Left cardiac atrium (tissue), 4 donors: ENCODE measurements around the gene PSMB7. TPM values are rescaled to one million over a fixed set of nuclear protein-coding genes. Genes with fewer than 3 reads are reported as not detected.
"Not testable (repeated sequence)": the region's sequence is repeated elsewhere in the genome, so short reads cannot be mapped to it uniquely, and the experiment has no call there.

Experiments used
- ATAC-seq, 2 donors: fragments of 200-7000 bp; cut with Tn5 transposase; one replicate each; pipeline ENCODE4 v1.9.1; 2020; ENCODE audit warnings: mild to moderate bottlenecking in 2 of 2, moderate library complexity in 2 of 2
- DNase-seq: peaks from one replicate; pipeline ENCODE4 v3.0.0-alpha.2; 2020
- intact Hi-C, 2 donors: fragments of 100-400 bp; cut with DNase I; formaldehyde crosslinking; loops; one replicate each; pipeline versions ENCODE4 v1.14.1 to v1.15.1; 2022 to 2023
- total RNA-seq, 2 donors: library from RNA; stranded (reverse); fragmentation: NEBNext Ultra II Directional; extraction: Animal tissue kit (Norgen Biotek cat#: 25700); gene quantifications; one replicate each; pipeline ENCODE4 v1.2.1, GENCODE V29; 2021
- donor health status: DM: no; HTN: yes; CAD: no.
- donor health status: DM: no; HTN: yes; CAD: no; lungs with severe emphysema.
- donor health status: DM: yes; HTN: yes; CAD: no.
- donor health status: Dilated cardiomyopathy.

PSMB7 gene
- total RNA-seq, 2 donors from 2014 or later, result 124 to 135 TPM

GRCh38 chr9:124447297-124447661 lies 32.0 kb upstream of the PSMB7 start:
- no peak for DNase-seq
- no peak for ATAC-seq
- intact Hi-C loops, result no loop called here

DNA sequence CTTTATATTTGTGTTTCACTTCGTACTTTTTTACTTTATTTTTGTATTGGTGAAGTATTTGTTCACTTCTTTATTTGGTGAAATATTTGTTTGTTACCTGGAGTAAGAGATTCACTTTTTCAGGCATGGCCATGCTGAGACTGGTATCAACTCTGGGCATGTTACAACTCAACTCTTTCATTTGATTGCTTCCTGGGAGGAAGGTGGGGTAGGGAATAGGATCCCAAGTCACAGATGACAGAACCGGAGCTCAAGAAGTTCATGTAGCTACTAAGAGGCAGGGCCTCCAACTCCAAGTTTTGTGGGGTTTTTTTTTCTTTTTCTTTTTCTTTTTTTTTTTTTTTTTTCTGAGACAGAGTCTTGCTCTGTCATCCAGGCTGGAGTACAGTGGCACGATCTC lies 28.9 kb upstream of the PSMB7 start:
- no peak for DNase-seq
- intact Hi-C loops, result no loop called here

GRCh38 chr9:124443625-124444024 lies 28.4 kb upstream of the PSMB7 start:
- intact Hi-C loops, result no loop called here
- ATAC-seq (no peak), DNase-seq (no peak)

More for the DNA sequence above, 28.9 kb upstream of the PSMB7 start:
- ATAC-seq, result no peak

GRCh38 chr9:124442826-124443225 lies 27.6 kb upstream of the PSMB7 start:
- intact Hi-C loops, result no loop called here
- DNase-seq (no peak), ATAC-seq (no peak)

DNA sequence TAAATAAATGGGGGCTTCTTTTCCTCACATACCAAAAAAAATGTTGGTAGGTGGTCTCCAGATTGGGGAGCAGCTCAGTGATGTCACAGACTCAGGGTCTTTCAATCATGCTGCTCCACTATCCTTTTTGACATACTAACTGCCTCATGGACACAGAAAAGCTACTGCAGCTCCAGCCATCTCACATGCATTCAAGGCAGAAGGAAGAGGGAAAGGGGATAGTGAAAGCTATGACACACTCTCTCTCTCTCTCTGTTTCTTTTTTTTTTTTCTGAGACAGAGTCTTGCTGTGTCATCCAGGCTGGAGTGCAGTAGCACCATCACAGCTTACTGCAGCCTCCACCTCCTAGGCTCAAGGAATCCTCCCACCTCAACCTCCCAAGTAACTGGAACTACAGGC lies 27.1 kb upstream of the PSMB7 start:
- intact Hi-C loops, result no loop called here
- no peak for DNase-seq

DNA sequence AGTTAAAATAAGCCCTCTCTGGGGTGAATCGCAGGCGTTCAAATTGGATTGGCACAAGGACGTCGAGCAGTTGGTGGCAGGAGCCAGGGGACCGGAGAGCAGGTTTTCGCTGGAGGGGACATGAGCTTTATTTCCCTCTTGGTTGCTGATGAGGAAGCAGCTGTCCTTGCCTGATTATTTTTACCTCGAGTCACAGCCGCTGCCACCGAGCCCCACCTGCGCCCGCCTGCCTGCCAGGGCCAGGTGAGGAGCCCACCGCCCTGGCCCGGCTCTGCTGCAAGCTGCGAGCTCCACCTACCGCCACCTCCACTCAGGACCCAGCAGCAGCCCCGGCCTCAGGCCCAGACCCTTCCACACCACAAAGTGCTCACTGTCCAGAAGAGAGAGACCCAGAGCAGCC lies 26.0 kb upstream of the PSMB7 start:
- no peak for DNase-seq
- intact Hi-C loops, result no loop called here
- ATAC-seq, result no peak

More for the DNA sequence above, 27.1 kb upstream of the PSMB7 start:
- no peak for ATAC-seq

DNA sequence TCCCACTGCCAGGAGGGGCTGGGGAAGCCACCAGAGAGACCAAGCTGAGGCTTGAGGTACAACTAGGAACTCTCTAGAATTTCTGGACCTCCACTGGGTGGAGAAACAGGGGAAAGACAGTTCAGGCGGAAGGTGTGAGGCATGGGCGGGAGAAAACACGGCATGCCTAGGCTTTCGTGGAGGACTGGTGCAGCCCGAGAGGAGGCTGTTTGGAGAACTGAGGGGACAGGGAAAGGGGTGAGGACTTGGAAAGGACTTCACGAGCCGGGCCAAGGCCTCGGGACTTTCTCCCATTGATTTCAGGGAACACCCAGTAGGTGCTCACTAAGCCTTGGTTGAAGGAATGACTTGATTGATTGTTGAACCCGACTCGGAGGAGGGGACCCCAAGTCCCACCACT lies 25.5 kb upstream of the PSMB7 start:
- ATAC-seq (no peak), DNase-seq (no peak)

GRCh38 chr9:124439686-124440243 lies 24.5 kb upstream of the PSMB7 start:
- ATAC-seq (no peak), DNase-seq (no peak)
- intact Hi-C loops, result no loop called here

More for the DNA sequence above, 25.5 kb upstream of the PSMB7 start:
- intact Hi-C loops, result no loop called here

DNA sequence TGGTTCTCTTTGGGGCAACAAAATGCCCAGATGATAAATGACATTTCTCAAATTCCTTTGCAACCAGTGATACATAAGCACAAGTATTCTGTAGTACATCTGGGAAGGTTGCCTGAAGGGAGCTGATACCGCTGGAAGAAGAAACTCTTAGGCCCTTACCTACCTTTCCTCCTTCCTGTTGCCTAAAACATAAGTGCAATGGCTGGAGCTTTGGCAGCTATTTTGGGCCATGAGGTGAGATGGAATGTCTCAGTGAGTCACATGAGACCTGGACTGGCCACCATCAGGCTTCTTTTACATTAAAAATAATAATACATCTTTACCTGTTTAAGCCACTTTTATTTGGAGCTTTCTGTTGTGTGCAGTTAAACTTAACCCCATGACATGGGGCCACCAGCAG lies 23.8 kb upstream of the PSMB7 start:
- ATAC-seq (no peak), DNase-seq (no peak)
- intact Hi-C loops, result no loop called here

- no peak for ATAC-seq
- DNase-seq, result no peak
- intact Hi-C loops, result no loop called here
These were observed 22.8 kb upstream of the PSMB7 start for GRCh38 chr9:124438091-124438490.

GRCh38 chr9:124437086-124437485 lies 21.8 kb upstream of the PSMB7 start:
- DNase-seq (no peak), ATAC-seq (no peak)
- intact Hi-C loops, result no loop called here

DNA sequence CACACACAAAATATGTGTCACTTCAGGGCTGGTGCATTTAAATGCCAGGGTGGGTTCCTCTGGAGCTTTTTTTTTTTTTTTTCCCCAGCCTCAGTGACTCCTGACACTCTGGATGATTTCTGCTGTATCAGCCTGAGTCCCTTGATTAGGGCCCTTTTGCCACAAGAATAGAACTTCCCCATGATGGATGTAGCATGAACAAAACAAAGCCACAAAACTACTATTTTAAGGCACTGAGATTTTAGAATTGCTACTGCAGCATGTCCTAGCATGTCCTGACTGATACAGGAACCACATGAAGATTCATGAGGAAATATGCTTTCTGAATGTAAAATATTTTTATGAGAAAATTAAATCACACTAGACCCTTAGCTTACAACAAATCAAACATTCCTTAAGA lies 21.1 kb upstream of the PSMB7 start:
- DNase-seq, result no peak
- no peak for ATAC-seq
- intact Hi-C loops, result no loop called here

DNA sequence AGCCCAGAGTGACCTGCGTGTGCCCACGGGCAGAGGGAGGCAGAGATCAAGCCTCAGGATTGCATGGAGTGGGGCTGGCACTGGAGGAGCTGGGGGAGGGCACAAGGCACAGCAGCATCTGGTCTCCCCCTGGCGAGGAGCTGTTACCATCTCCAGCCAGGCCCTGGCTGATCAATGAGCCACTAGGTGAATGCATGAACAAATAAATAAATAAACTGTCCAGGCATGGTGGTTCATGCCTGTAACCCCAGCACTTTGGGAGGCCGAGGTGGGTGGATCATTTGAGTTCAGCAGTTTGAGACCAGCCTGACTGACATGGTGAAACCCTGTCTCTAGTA lies 14.3 kb upstream of the PSMB7 start:
- ATAC-seq (no peak), DNase-seq (no peak)
- intact Hi-C loops, result no loop called here

- no peak for ATAC-seq
- DNase-seq, result no peak
- intact Hi-C loops, result no loop called here
These were observed 13.7 kb upstream of the PSMB7 start for GRCh38 chr9:124428751-124429529.

DNA sequence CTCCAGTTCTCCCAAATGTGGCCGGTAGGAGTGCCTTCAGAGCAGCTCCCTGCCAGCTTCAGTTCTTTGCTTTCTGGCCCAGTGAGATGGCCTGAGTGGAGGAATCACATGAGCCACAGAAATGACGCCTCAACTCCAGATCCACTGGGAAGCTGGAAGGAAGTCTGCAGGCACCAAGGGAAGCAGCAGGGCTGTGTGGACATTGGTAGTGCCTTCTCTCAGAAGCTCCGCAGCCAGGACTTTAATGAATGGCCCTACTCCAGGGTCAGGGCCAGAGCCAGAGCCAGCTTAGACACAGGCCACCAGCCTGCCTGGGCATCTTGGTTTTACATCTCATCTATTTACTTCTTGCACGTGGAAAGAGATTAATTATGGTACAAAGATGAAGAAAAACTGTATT lies 12.0 kb upstream of the PSMB7 start:
- DNase-seq (no peak), ATAC-seq (no peak)
- intact Hi-C loops, result no loop called here

GRCh38 chr9:124426361-124426760 lies 11.1 kb upstream of the PSMB7 start:
- intact Hi-C loops, result no loop called here
- DNase-seq, result no peak
- ATAC-seq, result no peak

- DNase-seq, intact Hi-C loops, ATAC-seq: not testable (repeated sequence)
These were observed 10.5 kb upstream of the PSMB7 start for GRCh38 chr9:124425733-124426132.

DNA sequence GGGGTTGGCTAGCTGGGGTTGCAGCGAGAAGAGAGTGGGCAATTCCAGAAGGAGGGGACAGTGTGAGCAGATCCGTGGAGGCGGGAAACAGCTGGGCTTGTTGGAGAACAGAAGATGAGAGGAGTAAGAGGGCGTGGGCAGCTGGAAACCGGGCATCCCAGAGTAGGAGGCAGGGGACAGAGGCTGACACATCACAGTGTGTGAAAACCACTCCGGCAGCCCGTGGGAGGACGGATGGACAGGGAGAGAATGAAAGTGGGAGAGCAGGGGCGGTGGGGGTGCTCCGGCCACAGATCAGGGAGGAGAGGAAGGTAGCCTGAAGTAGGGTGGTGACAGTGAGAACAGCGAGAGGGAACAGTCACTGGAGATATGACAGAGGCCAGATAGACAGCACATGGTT lies 8.3 kb upstream of the PSMB7 start:
- ATAC-seq (no peak), DNase-seq (no peak)
- intact Hi-C loops, result no loop called here

GRCh38 chr9:124423155-124423554 lies 7.9 kb upstream of the PSMB7 start:
- ATAC-seq (no peak), DNase-seq (no peak)
- intact Hi-C loops, result no loop called here

GRCh38 chr9:124420991-124421543 lies 5.8 kb upstream of the PSMB7 start:
- intact Hi-C loops, result no loop called here
- ATAC-seq, result no peak
- DNase-seq, result no peak
